PC-3 (cell line): ENCODE data around the gene SNRNP70.
"Not testable (repeated sequence)": the region's sequence is repeated elsewhere in the genome, so short reads cannot be mapped to it uniquely, and the experiment has no call there.

Experiments used
- EZH2 ChIP-seq: fragments of 300-600 bp; sonication (generic); IDR thresholded peaks from one replicate; pipeline ENCODE4 v1.6.1; 2017; ENCODE audit warnings: antibody characterized with exemption, mild to moderate bottlenecking, low read length; ENCODE audit not compliant: unreplicated experiment
- TF ChIP-seq, protein P1 (sequence below): fragments of 300-600 bp; sonication (generic); conservative IDR thresholded peaks from 2 replicates; pipeline ENCODE4 v1.5.1; 2017; ENCODE audit warnings: antibody characterized with exemption, low read depth, mild to moderate bottlenecking, low read length

DNA sequence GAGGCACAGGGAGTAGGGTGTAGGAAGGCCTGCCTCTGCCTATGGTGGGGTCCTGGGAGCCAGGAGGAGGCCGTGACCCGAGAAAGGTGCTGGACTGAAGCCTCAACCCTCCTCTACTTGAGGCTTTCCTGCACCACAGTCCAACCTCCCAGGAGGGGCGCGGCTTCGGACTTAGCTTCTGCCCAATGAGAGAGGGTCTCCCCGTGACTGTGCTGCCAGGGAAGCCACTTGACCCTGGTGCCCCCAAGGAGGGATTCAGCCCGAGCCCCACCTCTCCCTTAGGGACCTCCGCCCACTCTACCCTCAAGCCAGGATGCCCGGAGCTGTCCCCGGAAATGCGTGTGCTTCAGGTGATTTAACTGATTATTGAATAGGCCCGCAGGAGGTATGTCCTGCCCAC is 36.2 kb upstream of the SNRNP70 start, which contains the start of gene CGB8:
- TF ChIP-seq, protein P1, sequence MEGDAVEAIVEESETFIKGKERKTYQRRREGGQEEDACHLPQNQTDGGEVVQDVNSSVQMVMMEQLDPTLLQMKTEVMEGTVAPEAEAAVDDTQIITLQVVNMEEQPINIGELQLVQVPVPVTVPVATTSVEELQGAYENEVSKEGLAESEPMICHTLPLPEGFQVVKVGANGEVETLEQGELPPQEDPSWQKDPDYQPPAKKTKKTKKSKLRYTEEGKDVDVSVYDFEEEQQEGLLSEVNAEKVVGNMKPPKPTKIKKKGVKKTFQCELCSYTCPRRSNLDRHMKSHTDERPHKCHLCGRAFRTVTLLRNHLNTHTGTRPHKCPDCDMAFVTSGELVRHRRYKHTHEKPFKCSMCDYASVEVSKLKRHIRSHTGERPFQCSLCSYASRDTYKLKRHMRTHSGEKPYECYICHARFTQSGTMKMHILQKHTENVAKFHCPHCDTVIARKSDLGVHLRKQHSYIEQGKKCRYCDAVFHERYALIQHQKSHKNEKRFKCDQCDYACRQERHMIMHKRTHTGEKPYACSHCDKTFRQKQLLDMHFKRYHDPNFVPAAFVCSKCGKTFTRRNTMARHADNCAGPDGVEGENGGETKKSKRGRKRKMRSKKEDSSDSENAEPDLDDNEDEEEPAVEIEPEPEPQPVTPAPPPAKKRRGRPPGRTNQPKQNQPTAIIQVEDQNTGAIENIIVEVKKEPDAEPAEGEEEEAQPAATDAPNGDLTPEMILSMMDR: not testable (repeated sequence)
- not testable (repeated sequence) for TF ChIP-seq EZH2
